HG03565 (cell line): Measurements from ENCODE around the gene AMN1.
"Not testable (repeated sequence)": the region's sequence is repeated elsewhere in the genome, so short reads cannot be mapped to it uniquely, and the experiment has no call there.

Experiments used
- ATAC-seq: cut with Tn5 transposase; IDR thresholded peaks from one replicate; pipeline ENCODE4 v1.9.1; 2021; ENCODE audit warnings: mild to moderate bottlenecking, moderate library complexity; ENCODE audit not compliant: unreplicated experiment

Gene AMN1

GRCh38 chr12:31728917-31729640, at the start of gene AMN1:
AMN1 (minus strand) TSS chr12:31729021; CDS start chr12:31729008, 13 bp downstream.
- peak; percentile 90 for ATAC-seq

GRCh38 chr12:31773867-31774266, 45.0 kb upstream of the AMN1 start:
- peak; percentile 56 for ATAC-seq

GRCh38 chr12:31773223-31773750, 44.5 kb upstream of the AMN1 start:
- no peak for ATAC-seq

- no peak for ATAC-seq
Measured at GRCh38 chr12:31772685-31773222, 43.9 kb upstream of the AMN1 start.

- ATAC-seq: no peak
Measured at GRCh38 chr12:31772186-31772585, 43.4 kb upstream of the AMN1 start.

- no peak for ATAC-seq
Measured at GRCh38 chr12:31768046-31768445, 39.2 kb upstream of the AMN1 start.

- ATAC-seq: no peak
Measured at GRCh38 chr12:31765931-31766330, 37.1 kb upstream of the AMN1 start.

- ATAC-seq: no peak
Measured at GRCh38 chr12:31759632-31760459, 31.0 kb upstream of the AMN1 start.

GRCh38 chr12:31758297-31758696, 29.5 kb upstream of the AMN1 start:
- not testable (repeated sequence) for ATAC-seq

- ATAC-seq: no peak
Measured at GRCh38 chr12:31756977-31757420, 28.2 kb upstream of the AMN1 start.

GRCh38 chr12:31752450-31752849, 23.6 kb upstream of the AMN1 start:
- no peak for ATAC-seq

GRCh38 chr12:31751085-31751484, 22.3 kb upstream of the AMN1 start:
- ATAC-seq: no peak

GRCh38 chr12:31750747-31751039, 21.9 kb upstream of the AMN1 start:
- ATAC-seq: no peak

- peak; percentile 83 for ATAC-seq
Measured at GRCh38 chr12:31749024-31749704, 20.3 kb upstream of the AMN1 start.

GRCh38 chr12:31745242-31745641, 16.4 kb upstream of the AMN1 start:
- no peak for ATAC-seq

GRCh38 chr12:31744363-31744762, 15.5 kb upstream of the AMN1 start:
- ATAC-seq: not testable (repeated sequence)

GRCh38 chr12:31742891-31743290, 14.1 kb upstream of the AMN1 start:
- no peak for ATAC-seq

- no peak for ATAC-seq
Measured at GRCh38 chr12:31740628-31741027, 11.8 kb upstream of the AMN1 start.

GRCh38 chr12:31737763-31738162, 8.9 kb upstream of the AMN1 start:
- no peak for ATAC-seq

GRCh38 chr12:31737345-31737744, 8.5 kb upstream of the AMN1 start:
- ATAC-seq: no peak

GRCh38 chr12:31736472-31736871, 7.7 kb upstream of the AMN1 start:
- ATAC-seq: no peak
